Prostate gland (tissue), 2 donors: ENCODE results near the gene MICAL3. TPM values are rescaled to one million over a fixed set of nuclear protein-coding genes. Genes with fewer than 3 reads are reported as not detected.
A peak's percentile ranks its signal among the peaks of the same experiment; 100 is the strongest.

ENCODE experiments used
- DNase-seq: peaks from one replicate; pipeline ENCODE4 v3.0.0-alpha.2; 2019; ENCODE audit warnings: low spot score
- H3K27ac ChIP-seq, 2 donors: fragments of 200-600 bp; sonication (generic); 2 replicates each; pipeline ENCODE4 v1.5.1; 2017 to 2019
- H3K27me3 ChIP-seq: fragments of 200-600 bp; sonication (generic); replicated peaks from 2 replicates; pipeline ENCODE4 v1.5.1; 2019; ENCODE audit not compliant: insufficient read depth
- H3K36me3 ChIP-seq, 2 donors: fragments of 200-600 bp; sonication (generic); 1 replicate in 1 of 2; 2 replicates in 1 of 2; pipeline versions ENCODE4 v1.5.1 to v1.8.1; 2017 to 2019
- H3K4me1 ChIP-seq: fragments of 200-600 bp; sonication (generic); replicated peaks from 2 replicates; pipeline ENCODE4 v1.5.1; 2019
- H3K4me3 ChIP-seq, 2 donors: fragments of 200-600 bp; sonication (generic); 2 replicates each; pipeline ENCODE4 v1.5.1; 2017 to 2019
- H3K9me3 ChIP-seq: fragments of 200-600 bp; sonication (generic); 2 replicates; pipeline ENCODE4 v1.5.1; 2017
- CTCF ChIP-seq, 4 experiments: fragments of 200-600 bp in 2 of 4; fragments of 450-650 bp in 2 of 4; sonication (generic) in 2 of 4; IDR thresholded peaks; 1 replicate in 3 of 4; 2 replicates in 1 of 4; pipeline ENCODE4 v1.5.1; 2016 to 2019; ENCODE audit warnings: antibody characterized with exemption in 4 of 4, mild to moderate bottlenecking in 2 of 4, moderate library complexity in 2 of 4
- POLR2A ChIP-seq: fragments of 450-650 bp; IDR thresholded peaks from one replicate; pipeline ENCODE4 v1.6.1; 2016; ENCODE audit warnings: antibody characterized with exemption, mild to moderate bottlenecking
- POLR2AphosphoS5 ChIP-seq: sonication (generic); formaldehyde crosslinking; IDR thresholded peaks from one replicate; pipeline ENCODE4 v1.6.1; 2017; ENCODE audit warnings: antibody characterized with exemption
- WGBS: methylation state at CpG from one replicate; pipeline ENCODE4 v1.1.5; 2018; 5-methylcytosine and 5-hydroxymethylcytosine counted together
- intact Hi-C: fragments of 100-400 bp; cut with DNase I; formaldehyde crosslinking; loops from one replicate; pipeline ENCODE4 v1.14.2; 2022
- total RNA-seq, 2 donors: library from RNA; depleted of rRNA; stranded (reverse); fragments of >200 nt; gene quantifications; one replicate each; pipeline ENCODE4 v1.1.0, GENCODE V29; 2016

MICAL3 gene
- total RNA-seq, 2 donors from 2014 or later: 58.6 to 78.7 TPM

GRCh38 chr22:17778412-17778976 is 245.9 kb downstream of the MICAL3 start:
- Histone ChIP-seq H3K36me3 (no peaks in the 10 kb centered on the region), H3K4me1 (no peaks in the 10 kb centered on the region), H3K9me3 (no peaks in the 10 kb centered on the region), H3K4me3 (no peak overlapping the region), H3K27ac (no peak overlapping the region), H3K27me3 (no peaks in the 10 kb centered on the region)
- WGBS: 92% methylated on average over 23 of the region's 23 CpGs
- TF ChIP-seq POLR2A (no peak), CTCF (IDR thresholded peaks at IDR 0.05) (no peak), POLR2AphosphoS5 (no peak)
- intact Hi-C loops: no loop called here
- DNase-seq: no peak

- no peaks in the 10 kb centered on the region for H3K36me3 ChIP-seq
- intact Hi-C loops: no loop called here
- peak overlapping the region in 1 of 2 donors; percentile 2 for H3K4me3 ChIP-seq
- H3K27me3 ChIP-seq: no peaks in the 10 kb centered on the region
- no peak for DNase-seq
- WGBS: 83% methylated on average over 6 of the region's 6 CpGs
- TF ChIP-seq CTCF (IDR thresholded peaks at IDR 0.05) (no peak), POLR2A (no peak), POLR2AphosphoS5 (no peak)
- H3K4me1 ChIP-seq: no peaks in the 10 kb centered on the region
- H3K27ac ChIP-seq: no peak overlapping the region
- H3K9me3 ChIP-seq: no peaks in the 10 kb centered on the region
Measured at GRCh38 chr22:17777717-17778044, 246.7 kb downstream of the MICAL3 start.

GRCh38 chr22:17777005-17777716 is 247.2 kb downstream of the MICAL3 start:
- no peaks in the 10 kb centered on the region for H3K4me1 ChIP-seq
- peak overlapping the region in 1 of 2 donors; percentile 2 for H3K4me3 ChIP-seq
- no peak overlapping the region for H3K27ac ChIP-seq
- no peak for DNase-seq
- no peak for TF ChIP-seq CTCF (IDR thresholded peaks at IDR 0.05)
- H3K27me3 ChIP-seq: no peaks in the 10 kb centered on the region
- intact Hi-C loops: no loop called here
- no peaks in the 10 kb centered on the region for H3K36me3 ChIP-seq
- no peaks in the 10 kb centered on the region for H3K9me3 ChIP-seq
- WGBS: 86% methylated on average over 27 of the region's 27 CpGs

- H3K36me3 ChIP-seq: no peaks in the 10 kb centered on the region
- no peak overlapping the region for H3K27ac ChIP-seq
- no peaks in the 10 kb centered on the region for H3K27me3 ChIP-seq
- no peak overlapping the region for H3K4me3 ChIP-seq
- intact Hi-C loops: no loop called here
- no peaks in the 10 kb centered on the region for H3K4me1 ChIP-seq
- H3K9me3 ChIP-seq: no peaks in the 10 kb centered on the region
- no peak for TF ChIP-seq CTCF (IDR thresholded peaks at IDR 0.05)
- TF ChIP-seq POLR2AphosphoS5: no peak
- TF ChIP-seq POLR2A: no peak
- DNase-seq: no peak
- 90% methylated on average over 10 of the region's 10 CpGs for WGBS
Measured at GRCh38 chr22:17775781-17776465, 248.4 kb downstream of the MICAL3 start.
